Panc1 (cell line): Measurements from ENCODE around the gene FHOD1. TPM values are rescaled to one million over a fixed set of nuclear protein-coding genes. Genes with fewer than 3 reads are reported as not detected.
A peak's percentile ranks its signal among the peaks of the same experiment; 100 is the strongest.

ENCODE experiments used
- ATAC-seq: fragments of 200-7000 bp; cut with Tn5 transposase; 2 replicates; pipeline ENCODE4 v1.9.1; 2020; ENCODE audit warnings: mild to moderate bottlenecking, moderate library complexity
- BruUV-seq: library from RNA; stranded (reverse); fragments of 400-500 nt; replicated peaks from 2 replicates; lab custom pipeline; 2021; lab: Mats Ljungman, UMichigan
- CTCF ChIA-PET: fragments of 300-600 bp; sonication (Branson Sonifier 250); formaldehyde crosslinking; loops from one replicate; lab custom pipeline; 2022; ENCODE audit warnings: antibody characterized with exemption; lab: Charles Lee
- POLR2A ChIA-PET: fragments of 300-600 bp; sonication (Branson Sonifier 250); formaldehyde crosslinking; loops from one replicate; lab custom pipeline; 2022; ENCODE audit warnings: antibody characterized with exemption; lab: Charles Lee
- DNase-seq: peaks from one replicate; pipeline ENCODE4 v3.0.0-alpha.2; 2010; ENCODE audit warnings: low read depth, low spot score
- H3K27ac ChIP-seq: 2 replicates; pipeline ENCODE4 v1.5.1; 2011; ENCODE audit warnings: mild to moderate bottlenecking, low read length, inconsistent platforms
- H3K27me3 ChIP-seq: fragments of 200-500 bp; sonication (Bioruptor generic); 2 replicates; pipeline ENCODE4 v1.6.0; 2014; ENCODE audit warnings: low read length, inconsistent platforms; ENCODE audit not compliant: control insufficient read depth, insufficient read depth
- H3K36me3 ChIP-seq: fragments of 200-500 bp; sonication (Bioruptor generic); 2 replicates; pipeline ENCODE4 v1.5.1; 2014; ENCODE audit warnings: inconsistent platforms, mild to moderate bottlenecking, low read length, moderate library complexity; ENCODE audit not compliant: control insufficient read depth, insufficient read depth
- H3K4me1 ChIP-seq: 2 replicates; pipeline ENCODE4 v1.5.1; 2011; ENCODE audit warnings: inconsistent platforms, mild to moderate bottlenecking, low read length, moderate library complexity; ENCODE audit not compliant: control insufficient read depth, insufficient read depth
- H3K4me3 ChIP-seq, 2 experiments: 2 replicates each; pipeline ENCODE4 v1.5.1; 2011 to 2012; ENCODE audit warnings: low read depth in 2 of 2, low read length in 2 of 2, mild to moderate bottlenecking in 2 of 2, inconsistent platforms in 1 of 2, moderate library complexity in 1 of 2
- H3K9me3 ChIP-seq: fragments of 200-500 bp; sonication (Bioruptor generic); 2 replicates; pipeline ENCODE4 v1.5.1; 2014; ENCODE audit warnings: low read depth, mild to moderate bottlenecking, inconsistent platforms, low read length, moderate library complexity; ENCODE audit not compliant: control insufficient read depth, insufficient read depth
- POLR2AphosphoS5 ChIP-seq: IDR thresholded peaks from 2 replicates; pipeline ENCODE4 v1.6.1; 2012; ENCODE audit warnings: mild to moderate bottlenecking, low read depth, low read length, moderate library complexity
- SIN3A ChIP-seq: IDR thresholded peaks from 2 replicates; pipeline ENCODE4 v1.6.1; 2012; ENCODE audit warnings: low read depth, mild to moderate bottlenecking, low read length, moderate library complexity, borderline replicate concordance; ENCODE audit not compliant: insufficient read depth
- TCF7L2 ChIP-seq: IDR thresholded peaks from 2 replicates; pipeline ENCODE4 v1.6.1; 2011; ENCODE audit warnings: mild to moderate bottlenecking, low read depth, low read length, inconsistent platforms
- in situ Hi-C: cut with HindIII; loops from 2 replicates; pipeline ENCODE4 v1.10.0; 2016; ENCODE audit warnings: low sequenced_read_pairs, low pct_unique_long_range_greater_than_20kb
- intact Hi-C: fragments of 100-400 bp; cut with micrococcal nuclease; formaldehyde crosslinking; loops from one replicate; pipeline ENCODE4 v1.10.0; 2022; ENCODE audit not compliant: unreplicated experiment
- total RNA-seq: library from RNA; stranded (reverse); gene quantifications from one replicate; pipeline ENCODE4 v1.2.1, GENCODE V29; 2021; ENCODE audit not compliant: unreplicated experiment
- TF ChIP-seq, protein P1 (sequence below), 2 experiments: IDR thresholded peaks; 2 replicates each; pipeline ENCODE4 v1.6.1; 2011 to 2012; ENCODE audit warnings: low read depth in 2 of 2, control low read depth in 1 of 2, low read length in 1 of 2, mild to moderate bottlenecking in 1 of 2, moderate library complexity in 1 of 2; ENCODE audit not compliant: insufficient read depth in 1 of 2
- TF ChIP-seq, protein P2 (sequence below): fragments of 450-650 bp; IDR thresholded peaks from 2 replicates; pipeline ENCODE4 v1.5.1; 2017; ENCODE audit warnings: mild to moderate bottlenecking

The FHOD1 gene
- total RNA-seq, 1 experiment from 2014 or later, result 9.3 TPM

DNA sequence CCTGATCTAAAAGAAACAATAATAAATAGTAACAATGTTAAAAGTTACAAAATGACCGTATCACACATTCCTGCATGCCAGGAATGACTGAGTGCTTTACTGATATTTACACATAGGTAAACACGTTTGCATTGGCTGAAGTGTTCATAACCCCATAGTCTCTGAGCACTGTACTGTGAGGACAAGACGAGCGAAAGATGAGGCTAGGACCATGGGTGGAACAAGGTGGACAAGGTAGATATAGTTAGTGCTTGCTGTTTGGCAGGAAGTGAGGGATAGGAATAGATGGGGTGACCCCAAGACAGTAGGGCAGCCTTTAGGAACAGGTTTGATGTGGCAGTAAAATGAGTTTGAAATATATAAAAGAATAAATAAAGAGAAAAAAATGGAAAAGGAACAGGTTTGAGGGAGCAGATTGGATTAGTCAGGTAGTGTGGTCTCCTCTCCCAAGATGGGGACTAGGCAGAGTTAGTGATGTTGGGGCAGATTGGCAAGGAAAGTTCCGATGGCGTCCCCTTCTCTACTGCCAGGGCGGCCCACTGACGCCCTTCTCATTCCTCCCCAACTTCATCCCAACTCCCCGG lies 55.8 kb downstream of the FHOD1 start:
- ATAC-seq (no peak; the same call in 1 of the 2 replicates), DNase-seq (no peak)
- Histone ChIP-seq H3K9me3 (no peaks in the 10 kb centered on the region), H3K4me1 (peaks cover 10% of the 10 kb centered on the region), H3K27ac (peak overlapping the region; percentile 54), H3K36me3 (peaks cover 17% of the 10 kb centered on the region), H3K4me3 (peak overlapping the region; percentile 40 to 98), H3K27me3 (no peaks in the 10 kb centered on the region)
- no TSS peak for BruUV-seq
- ChIA-PET POLR2A (no interaction called here), CTCF (no interaction called here)
- intact Hi-C loops (no loop called here), in situ Hi-C loops (no loop called here)
- TF ChIP-seq, protein P1, sequence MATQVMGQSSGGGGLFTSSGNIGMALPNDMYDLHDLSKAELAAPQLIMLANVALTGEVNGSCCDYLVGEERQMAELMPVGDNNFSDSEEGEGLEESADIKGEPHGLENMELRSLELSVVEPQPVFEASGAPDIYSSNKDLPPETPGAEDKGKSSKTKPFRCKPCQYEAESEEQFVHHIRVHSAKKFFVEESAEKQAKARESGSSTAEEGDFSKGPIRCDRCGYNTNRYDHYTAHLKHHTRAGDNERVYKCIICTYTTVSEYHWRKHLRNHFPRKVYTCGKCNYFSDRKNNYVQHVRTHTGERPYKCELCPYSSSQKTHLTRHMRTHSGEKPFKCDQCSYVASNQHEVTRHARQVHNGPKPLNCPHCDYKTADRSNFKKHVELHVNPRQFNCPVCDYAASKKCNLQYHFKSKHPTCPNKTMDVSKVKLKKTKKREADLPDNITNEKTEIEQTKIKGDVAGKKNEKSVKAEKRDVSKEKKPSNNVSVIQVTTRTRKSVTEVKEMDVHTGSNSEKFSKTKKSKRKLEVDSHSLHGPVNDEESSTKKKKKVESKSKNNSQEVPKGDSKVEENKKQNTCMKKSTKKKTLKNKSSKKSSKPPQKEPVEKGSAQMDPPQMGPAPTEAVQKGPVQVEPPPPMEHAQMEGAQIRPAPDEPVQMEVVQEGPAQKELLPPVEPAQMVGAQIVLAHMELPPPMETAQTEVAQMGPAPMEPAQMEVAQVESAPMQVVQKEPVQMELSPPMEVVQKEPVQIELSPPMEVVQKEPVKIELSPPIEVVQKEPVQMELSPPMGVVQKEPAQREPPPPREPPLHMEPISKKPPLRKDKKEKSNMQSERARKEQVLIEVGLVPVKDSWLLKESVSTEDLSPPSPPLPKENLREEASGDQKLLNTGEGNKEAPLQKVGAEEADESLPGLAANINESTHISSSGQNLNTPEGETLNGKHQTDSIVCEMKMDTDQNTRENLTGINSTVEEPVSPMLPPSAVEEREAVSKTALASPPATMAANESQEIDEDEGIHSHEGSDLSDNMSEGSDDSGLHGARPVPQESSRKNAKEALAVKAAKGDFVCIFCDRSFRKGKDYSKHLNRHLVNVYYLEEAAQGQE (IDR thresholded peaks at IDR 0.05; ENCODE audit: insufficient read depth in 1 of 2, low read depth in 2 of 2, low read length in 1 of 2), result no peak
- no peak for TF ChIP-seq TCF7L2
- TF ChIP-seq, protein P2, sequence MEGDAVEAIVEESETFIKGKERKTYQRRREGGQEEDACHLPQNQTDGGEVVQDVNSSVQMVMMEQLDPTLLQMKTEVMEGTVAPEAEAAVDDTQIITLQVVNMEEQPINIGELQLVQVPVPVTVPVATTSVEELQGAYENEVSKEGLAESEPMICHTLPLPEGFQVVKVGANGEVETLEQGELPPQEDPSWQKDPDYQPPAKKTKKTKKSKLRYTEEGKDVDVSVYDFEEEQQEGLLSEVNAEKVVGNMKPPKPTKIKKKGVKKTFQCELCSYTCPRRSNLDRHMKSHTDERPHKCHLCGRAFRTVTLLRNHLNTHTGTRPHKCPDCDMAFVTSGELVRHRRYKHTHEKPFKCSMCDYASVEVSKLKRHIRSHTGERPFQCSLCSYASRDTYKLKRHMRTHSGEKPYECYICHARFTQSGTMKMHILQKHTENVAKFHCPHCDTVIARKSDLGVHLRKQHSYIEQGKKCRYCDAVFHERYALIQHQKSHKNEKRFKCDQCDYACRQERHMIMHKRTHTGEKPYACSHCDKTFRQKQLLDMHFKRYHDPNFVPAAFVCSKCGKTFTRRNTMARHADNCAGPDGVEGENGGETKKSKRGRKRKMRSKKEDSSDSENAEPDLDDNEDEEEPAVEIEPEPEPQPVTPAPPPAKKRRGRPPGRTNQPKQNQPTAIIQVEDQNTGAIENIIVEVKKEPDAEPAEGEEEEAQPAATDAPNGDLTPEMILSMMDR, result no peak
- TF ChIP-seq POLR2AphosphoS5, result no peak

DNA sequence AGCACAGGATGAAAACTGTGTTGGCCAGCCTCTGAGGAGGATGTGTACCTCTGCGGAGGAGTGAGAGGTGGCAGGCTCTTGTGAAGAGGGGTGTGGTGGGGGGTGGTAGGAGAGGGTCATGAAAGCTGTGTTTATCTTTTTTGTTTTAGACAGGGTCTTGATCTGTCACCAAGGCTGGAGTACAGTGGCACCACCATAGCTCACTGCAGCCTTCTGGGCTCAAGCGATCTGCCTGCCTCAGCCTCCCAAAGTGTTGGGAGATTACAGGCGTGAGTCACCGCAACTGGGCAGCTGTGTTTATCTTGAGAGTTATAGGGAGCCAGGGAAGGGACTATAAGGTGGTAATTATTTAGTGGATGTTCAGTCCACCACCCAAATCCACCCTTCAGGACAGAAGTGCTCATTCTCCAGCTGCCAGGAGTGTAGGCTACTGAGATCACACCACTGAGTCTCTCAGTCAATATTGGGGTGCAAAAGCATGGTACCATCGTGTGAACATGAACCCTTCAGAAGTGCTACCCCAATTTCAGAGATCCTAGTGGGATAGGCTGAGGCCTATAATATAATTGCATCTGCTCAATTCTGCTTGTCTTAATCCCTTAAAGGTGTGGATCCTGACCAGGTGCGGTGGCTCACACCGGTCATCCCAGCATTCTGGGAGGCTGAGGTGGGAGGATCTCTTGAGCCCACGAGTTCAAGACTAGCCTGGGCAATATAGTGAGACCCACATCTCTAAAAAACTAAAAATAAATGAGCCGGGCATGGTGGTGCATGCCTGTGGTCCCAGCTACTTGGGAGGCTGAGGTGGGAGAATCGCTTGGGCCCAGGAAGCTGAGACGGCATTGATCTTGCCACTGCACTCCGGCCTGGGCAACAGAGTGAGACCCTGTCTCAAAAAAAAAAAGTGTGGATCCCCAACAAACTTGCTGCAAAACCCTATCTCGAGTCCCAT lies 56.6 kb downstream of the FHOD1 start:
- CTCF ChIA-PET, result no interaction called here

More for the DNA sequence above, 56.6 kb downstream of the FHOD1 start:
- Histone ChIP-seq H3K36me3 (peaks cover 17% of the 10 kb centered on the region; the same call in 1 of the 2 replicates), H3K4me3 (no peak overlapping the region), H3K4me1 (peaks cover 9% of the 10 kb centered on the region), H3K9me3 (no peaks in the 10 kb centered on the region), H3K27ac (no peak overlapping the region), H3K27me3 (no peaks in the 10 kb centered on the region)
- DNase-seq (no peak), ATAC-seq (no peak)
- BruUV-seq, result no TSS peak
- in situ Hi-C loops (no loop called here), intact Hi-C loops (no loop called here)
- TF ChIP-seq SIN3A, result no peak
- TF ChIP-seq, protein P1 (IDR thresholded peaks at IDR 0.05; ENCODE audit: insufficient read depth in 1 of 2, low read depth in 2 of 2, low read length in 1 of 2), result no peak
- TF ChIP-seq POLR2AphosphoS5, result no peak
- no peak for TF ChIP-seq TCF7L2
- TF ChIP-seq, protein P2, result no peak
- POLR2A ChIA-PET, result no interaction called here
